BJ (cell line): Measurements from ENCODE around the gene BBX. TPM values are rescaled to one million over a fixed set of nuclear protein-coding genes. Genes with fewer than 3 reads are reported as not detected.

Experiments
- CTCF ChIA-PET: fragments of 350-600 bp; formaldehyde crosslinking; extraction: SDS; loops from one replicate; lab custom pipeline; 2021; ENCODE audit warnings: antibody characterized with exemption, inconsistent platforms; lab: Yijun Ruan, JAX
- POLR2A ChIA-PET: fragments of 300-600 bp; sonication (Branson Sonifier 250); formaldehyde crosslinking; extraction: SDS; loops from one replicate; lab custom pipeline; 2021; ENCODE audit warnings: antibody characterized with exemption; lab: Charles Lee
- DNase-seq: peaks from one replicate; pipeline ENCODE4 v3.0.0-alpha.2; 2011; ENCODE audit warnings: low read depth
- H3K27me3 ChIP-seq: 2 replicates; pipeline ENCODE4 v1.6.0; 2011; ENCODE audit warnings: low read length; ENCODE audit not compliant: control insufficient read depth, insufficient read depth
- H3K36me3 ChIP-seq: 2 replicates; pipeline ENCODE4 v1.5.1; 2011; ENCODE audit warnings: low read length; ENCODE audit not compliant: control insufficient read depth, insufficient read depth
- H3K4me3 ChIP-seq: 2 replicates; pipeline ENCODE4 v1.5.1; 2011; ENCODE audit warnings: low read depth, mild to moderate bottlenecking, control low read depth, low read length
- CTCF ChIP-seq: IDR thresholded peaks from 2 replicates; pipeline ENCODE4 v1.5.1; 2011; ENCODE audit warnings: low read depth, mild to moderate bottlenecking, control low read depth, inconsistent platforms, low read length, moderate library complexity; ENCODE audit not compliant: insufficient read depth
- polyA plus RNA-seq: library from polyadenylated mRNA; depleted of rRNA; stranded (reverse); fragments of >200 nt; gene quantifications from 2 replicates; pipeline ENCODE4 v1.2.3, GENCODE V29; 2011

The BBX gene
- polyA plus RNA-seq, 1 experiment, result 47.6 TPM

GRCh38 chr3:107579371-107579770 is 56.6 kb downstream of the BBX start:
- Histone ChIP-seq H3K36me3 (no peaks in the 10 kb centered on the region), H3K4me3 (no peak overlapping the region), H3K27me3 (no peaks in the 10 kb centered on the region)
- no peak for DNase-seq
- ChIA-PET CTCF (interaction anchor here (0.6 to 1.3 kb wide), 5 partner anchors 9 to 344 kb away, joined by 3 read pairs; no protein-coding TSS in a partner anchor), POLR2A (no interaction called here)
- TF ChIP-seq CTCF, result no peak

- no peaks in the 10 kb centered on the region for H3K27me3 ChIP-seq
- POLR2A ChIA-PET, result interaction anchor here (0.7 kb wide), 1 partner anchor 28 kb away, joined by 3 read pairs; no protein-coding TSS in a partner anchor
- no peak for TF ChIP-seq CTCF
- H3K36me3 ChIP-seq, result no peaks in the 10 kb centered on the region
- no peak for DNase-seq
- H3K4me3 ChIP-seq, result no peak overlapping the region
- CTCF ChIA-PET, result no interaction called here
Measured at GRCh38 chr3:107581230-107581629, 58.5 kb downstream of the BBX start.

GRCh38 chr3:107588217-107588616 is 65.5 kb downstream of the BBX start:
- Histone ChIP-seq H3K4me3 (no peak overlapping the region), H3K36me3 (no peaks in the 10 kb centered on the region), H3K27me3 (no peaks in the 10 kb centered on the region)
- ChIA-PET POLR2A (no interaction called here), CTCF (interaction anchor here (0.6 kb wide), 1 partner anchor 29 kb away, joined by 3 read pairs; no protein-coding TSS in a partner anchor)
- no peak for DNase-seq
- TF ChIP-seq CTCF, result no peak

- TF ChIP-seq CTCF, result no peak
- CTCF ChIA-PET, result no interaction called here
- DNase-seq, result no peak
- POLR2A ChIA-PET, result no interaction called here
- no peaks in the 10 kb centered on the region for H3K27me3 ChIP-seq
- no peaks in the 10 kb centered on the region for H3K36me3 ChIP-seq
- no peak overlapping the region for H3K4me3 ChIP-seq
Measured at GRCh38 chr3:107589454-107589853, 66.7 kb downstream of the BBX start.

GRCh38 chr3:107590786-107591185 is 68.0 kb downstream of the BBX start:
- Histone ChIP-seq H3K36me3 (no peaks in the 10 kb centered on the region), H3K27me3 (no peaks in the 10 kb centered on the region), H3K4me3 (no peak overlapping the region)
- no peak for TF ChIP-seq CTCF
- no peak for DNase-seq
- POLR2A ChIA-PET, result no interaction called here
- CTCF ChIA-PET, result no interaction called here
